T-helper 1 cell (primary cell): ENCODE results near the gene LDLRAD3.

Experiments used
- DNase-seq, 5 donors: peaks; one replicate each; pipeline ENCODE4 v3.0.0-alpha.2; 2012 to 2020

The LDLRAD3 gene

DNA sequence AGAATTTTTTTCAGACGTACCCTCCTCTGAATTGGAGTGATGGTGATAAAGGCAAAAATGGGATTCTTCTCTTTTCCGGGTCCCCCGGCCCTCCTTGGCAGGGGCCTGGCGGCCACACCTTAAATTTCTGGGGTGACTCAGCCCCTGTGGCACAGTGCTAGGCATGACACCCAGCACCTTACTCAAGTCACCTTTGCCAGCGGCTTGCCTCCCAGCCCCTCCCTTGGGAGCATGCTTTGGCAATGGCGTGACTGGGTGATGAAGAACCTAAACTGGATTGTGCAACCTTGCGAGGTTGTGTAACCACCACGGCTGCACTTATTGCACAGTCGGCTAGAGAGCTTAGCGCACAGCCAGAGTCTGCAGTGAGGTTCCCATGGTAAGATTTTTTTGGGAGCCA, 16.2 kb upstream of the LDLRAD3 start:
- DNase-seq: no peak

- DNase-seq: no peak
Measured at GRCh38 chr11:35928688-35929395, 15.0 kb upstream of the LDLRAD3 start.

- no peak for DNase-seq
Measured at GRCh38 chr11:35930466-35930865, 13.4 kb upstream of the LDLRAD3 start.

DNA sequence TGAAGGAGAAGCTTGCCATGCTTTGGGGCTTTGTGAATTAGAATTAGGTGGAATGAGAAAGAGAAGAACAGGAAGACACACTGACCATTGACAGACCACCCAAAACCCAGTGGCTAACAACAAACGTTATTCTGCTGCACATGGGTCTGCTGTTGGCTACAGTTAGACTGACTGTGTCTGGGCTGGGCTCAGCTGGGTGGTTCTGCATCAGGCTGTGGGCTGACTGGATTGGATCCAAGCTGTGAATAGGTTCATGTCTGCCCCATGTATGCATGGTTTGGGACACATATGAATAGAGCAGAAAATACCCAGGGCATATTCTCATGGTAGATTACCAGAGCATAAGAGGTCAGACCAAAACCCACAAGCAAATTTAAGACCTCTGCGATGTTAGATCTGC, 11.7 kb upstream of the LDLRAD3 start:
- no peak for DNase-seq

- DNase-seq: no peak
Measured at GRCh38 chr11:35932681-35933319, 11.1 kb upstream of the LDLRAD3 start.

DNA sequence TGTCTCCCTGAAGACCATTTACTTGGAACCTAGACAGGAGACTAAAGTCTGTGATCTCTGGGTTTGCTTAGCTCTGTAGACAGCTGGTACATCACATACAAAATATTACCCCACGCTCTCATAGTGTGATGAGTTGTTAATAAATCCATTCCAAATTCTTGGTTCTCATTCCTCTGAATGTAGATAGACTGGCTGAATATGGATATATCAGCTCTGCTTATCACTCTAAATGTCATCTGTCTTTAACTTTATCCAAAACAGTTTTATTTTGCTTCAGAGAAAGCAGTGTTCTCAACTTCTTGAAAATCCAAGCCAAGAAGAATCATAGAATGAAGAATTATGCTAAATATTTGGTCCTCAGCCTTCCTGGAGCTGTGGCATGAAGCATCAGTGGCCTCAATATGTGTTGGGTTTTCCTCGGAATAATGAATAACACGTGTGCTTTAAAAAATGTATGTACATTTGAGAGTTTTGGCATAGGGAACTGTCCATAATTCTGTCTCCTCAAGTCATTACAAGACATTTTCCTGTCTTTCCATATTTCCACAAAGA, 10.5 kb upstream of the LDLRAD3 start:
- DNase-seq: no peak

DNA sequence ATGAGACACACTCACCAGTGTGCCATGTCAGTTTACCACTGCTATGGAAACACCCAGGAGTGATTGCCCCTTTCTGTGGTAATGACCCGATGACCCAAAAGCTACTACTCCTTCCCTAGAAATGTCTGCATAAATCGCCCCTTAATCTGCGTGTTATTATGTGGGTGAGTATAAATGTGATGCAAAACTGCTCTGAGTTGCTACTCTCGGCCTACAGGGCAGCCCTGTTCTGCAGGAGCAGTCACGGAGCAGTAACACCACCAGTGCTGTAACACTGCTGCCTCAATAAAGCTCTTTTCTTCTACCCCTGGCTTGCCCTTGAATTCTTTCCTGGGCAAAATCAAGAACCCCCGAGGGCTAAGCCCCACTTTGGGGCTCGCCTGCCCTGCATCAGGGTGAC, 9.6 kb upstream of the LDLRAD3 start:
- no peak for DNase-seq

DNA sequence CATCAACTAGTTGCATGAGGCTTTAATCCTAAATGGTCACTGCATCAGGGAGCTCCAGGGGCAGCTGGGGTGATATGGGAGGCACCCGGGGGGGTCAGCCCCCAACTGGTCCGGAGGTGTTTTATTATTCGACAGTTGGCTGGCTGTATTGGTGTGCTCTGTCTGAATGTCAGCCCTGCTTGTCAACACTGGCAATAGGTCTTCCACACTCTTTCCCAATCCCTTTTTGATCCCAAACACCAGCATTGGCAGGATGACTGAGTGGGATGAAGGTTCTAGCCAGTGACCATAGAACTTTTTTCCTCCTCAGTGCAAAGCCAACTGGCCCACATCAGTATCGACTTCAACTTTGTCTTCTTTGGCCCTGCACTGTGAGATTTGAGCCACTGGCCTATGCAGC, 8.9 kb upstream of the LDLRAD3 start:
- no peak for DNase-seq

DNA sequence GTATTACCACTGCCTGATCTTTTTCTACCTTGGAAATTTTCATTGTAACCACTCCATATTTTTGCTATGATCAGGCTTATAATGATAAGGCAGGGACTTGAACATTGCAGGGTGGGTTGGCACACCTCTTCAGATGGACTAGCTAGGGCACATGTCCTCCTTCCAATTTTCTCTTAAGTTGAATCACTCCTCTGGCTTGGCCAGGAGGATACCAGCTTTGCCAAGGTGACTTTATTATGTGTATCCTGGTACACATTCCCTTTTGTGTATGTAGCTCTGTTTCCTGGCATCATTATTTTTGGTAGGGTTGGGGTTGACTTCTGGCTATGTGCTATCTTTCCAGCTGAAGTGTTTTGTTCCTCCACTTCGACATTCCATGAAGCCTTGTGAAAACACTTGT, 8.5 kb upstream of the LDLRAD3 start:
- no peak for DNase-seq

- no peak for DNase-seq
Measured at GRCh38 chr11:35937111-35937510, 6.8 kb upstream of the LDLRAD3 start.

- DNase-seq: no peak
Measured at GRCh38 chr11:35937700-35938099, 6.2 kb upstream of the LDLRAD3 start.

DNA sequence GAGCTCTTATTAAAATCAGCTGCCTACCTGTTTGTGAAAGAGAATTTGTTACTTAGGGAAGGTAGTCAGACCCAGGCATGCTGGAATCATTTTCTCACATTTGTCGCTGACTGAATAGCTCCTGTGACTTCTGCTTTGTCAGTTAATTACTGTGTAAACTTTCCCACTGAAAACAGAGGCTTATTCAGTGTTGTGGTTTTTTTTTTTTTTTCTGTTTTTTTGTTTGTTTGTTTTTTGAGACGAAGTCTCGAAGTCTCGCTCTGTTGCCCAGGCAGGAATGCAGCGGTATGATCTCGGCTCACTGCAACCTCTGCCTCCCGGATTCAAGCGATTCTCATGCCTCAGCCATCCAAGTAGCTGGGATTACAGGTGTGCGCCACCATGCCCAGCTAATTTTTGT, 5.6 kb upstream of the LDLRAD3 start:
- DNase-seq: no peak

DNA sequence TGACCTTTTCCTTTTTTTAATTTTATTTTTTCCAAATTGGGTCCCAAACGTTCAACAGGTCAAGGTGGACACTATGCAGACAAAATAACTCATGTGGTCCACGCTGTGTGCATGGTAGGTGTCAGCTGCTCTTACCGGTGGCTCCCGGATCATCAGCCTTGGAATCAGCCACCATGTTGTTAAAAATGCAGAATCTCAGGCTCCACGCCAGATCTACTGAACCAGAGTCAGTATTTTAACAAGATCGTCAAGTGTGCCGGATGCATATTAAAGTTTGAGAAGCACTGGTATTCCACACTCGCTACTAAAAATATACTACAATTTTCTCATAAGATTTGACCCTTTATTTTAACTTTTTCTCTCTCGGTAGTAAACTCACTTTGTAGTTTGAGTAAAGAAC, 553 bp upstream of the LDLRAD3 start:
- no peak for DNase-seq

GRCh38 chr11:35944503-35945136, 758 bp downstream of the LDLRAD3 start:
- DNase-seq: no peak

- no peak for DNase-seq
Measured at GRCh38 chr11:35945137-35945518, 1.3 kb downstream of the LDLRAD3 start.

GRCh38 chr11:35946766-35947165, 2.9 kb downstream of the LDLRAD3 start:
- DNase-seq: no peak

DNA sequence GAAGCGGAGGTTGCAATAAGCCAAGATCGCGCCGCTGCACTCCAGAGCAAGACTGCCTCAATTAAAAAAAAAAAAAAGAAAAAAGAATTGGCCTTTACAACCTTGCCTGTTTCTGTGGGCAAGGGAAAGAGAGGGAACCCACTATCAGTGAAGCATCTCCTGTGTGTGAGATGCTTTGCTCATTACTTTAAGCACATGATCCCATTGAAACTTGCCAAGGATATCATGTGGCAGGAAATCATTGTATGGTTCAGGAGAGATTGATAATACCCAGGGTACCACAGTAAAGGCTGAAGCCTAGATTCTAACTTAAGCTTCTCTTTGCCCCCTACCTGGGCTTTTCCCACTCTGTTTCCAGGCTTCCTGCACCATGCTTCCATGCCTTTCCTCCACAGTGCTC, 3.6 kb downstream of the LDLRAD3 start:
- no peak for DNase-seq

GRCh38 chr11:35949242-35949641, 5.4 kb downstream of the LDLRAD3 start:
- no peak for DNase-seq

GRCh38 chr11:35950082-35950481, 6.2 kb downstream of the LDLRAD3 start:
- no peak for DNase-seq

DNA sequence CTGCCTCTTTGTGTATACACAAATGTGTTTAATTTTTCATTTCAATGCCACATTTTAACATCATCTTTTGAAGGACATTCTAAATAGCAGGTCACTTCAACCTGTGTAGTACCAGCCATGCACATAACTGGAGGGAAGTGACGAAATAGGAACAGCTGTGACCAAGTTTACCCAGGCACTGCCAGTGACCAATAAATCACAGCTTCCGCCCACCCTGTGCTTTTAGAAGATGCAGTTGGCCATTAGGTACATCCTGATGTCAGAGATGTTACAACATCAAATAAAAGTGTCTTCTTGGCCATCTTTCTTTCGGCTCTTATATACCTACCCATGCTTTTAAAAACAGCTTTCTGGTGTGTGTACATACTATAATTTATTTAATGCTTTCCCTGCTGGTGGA, 7.8 kb downstream of the LDLRAD3 start:
- no peak for DNase-seq

DNA sequence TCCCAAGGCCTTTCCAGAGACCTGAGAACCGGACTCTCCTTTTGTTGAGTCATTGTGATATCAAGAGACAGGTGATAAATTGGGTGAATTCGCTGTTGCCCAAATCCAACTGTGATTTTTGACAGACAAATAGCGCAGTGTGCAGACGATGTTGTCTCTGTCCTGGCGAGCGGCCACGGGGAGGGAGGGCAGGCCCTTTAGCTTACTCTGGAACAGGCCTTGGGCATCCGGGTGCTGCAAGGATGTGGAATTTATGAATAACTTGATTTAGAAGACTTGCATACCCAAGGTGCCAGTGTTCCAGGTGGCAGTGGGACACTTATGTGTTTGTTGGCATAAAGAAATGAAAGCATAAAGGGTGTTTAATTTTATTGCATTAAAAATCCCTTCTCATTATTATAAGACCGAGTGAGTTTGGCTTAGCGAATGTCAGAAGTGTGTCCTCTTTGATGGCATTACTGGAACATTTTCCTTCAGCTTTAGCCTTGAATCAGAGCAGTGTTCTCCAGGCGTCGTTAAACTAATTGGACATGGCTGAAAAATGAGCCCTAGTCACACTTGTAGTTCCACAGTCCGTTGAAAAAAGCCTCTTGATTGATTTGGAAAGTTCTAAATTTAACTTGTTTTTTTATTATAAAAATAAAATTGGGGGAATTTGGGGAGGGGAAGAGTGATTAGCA, 9.4 kb downstream of the LDLRAD3 start:
- DNase-seq: no peak

GRCh38 chr11:35954205-35954604, 10.3 kb downstream of the LDLRAD3 start:
- no peak for DNase-seq

DNA sequence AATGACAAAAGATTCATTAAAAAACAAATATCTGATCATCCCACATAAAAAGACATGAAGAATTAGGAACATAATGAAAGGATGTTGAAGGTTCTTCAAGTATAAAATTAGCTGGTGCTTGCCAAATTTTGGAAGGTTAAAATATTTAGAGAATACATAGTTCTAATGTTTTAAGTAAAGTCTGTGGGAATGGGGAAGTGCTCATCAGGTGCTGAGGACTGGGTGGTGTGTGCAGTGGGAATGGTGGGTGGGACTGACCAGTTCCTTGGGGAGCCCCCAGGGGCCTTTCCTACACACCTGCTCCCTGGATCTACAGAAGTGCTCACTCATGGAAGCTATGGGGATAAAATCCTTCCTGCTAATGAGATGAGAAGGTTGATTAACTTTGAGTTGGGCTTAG, 11.8 kb downstream of the LDLRAD3 start:
- no peak for DNase-seq
